HL-60 (cell line): ENCODE measurements around the gene BDP1.

Experiments used
- CTCF ChIP-seq: IDR thresholded peaks from one replicate; pipeline ENCODE4 v1.5.1; 2011; ENCODE audit warnings: low read length, control low read depth, inconsistent platforms; ENCODE audit not compliant: insufficient read depth
- GABPA ChIP-seq: IDR thresholded peaks from 2 replicates; pipeline ENCODE4 v1.6.1; 2012; ENCODE audit warnings: low read depth
- POLR2AphosphoS5 ChIP-seq: IDR thresholded peaks from 2 replicates; pipeline ENCODE4 v1.6.1; 2012; ENCODE audit warnings: low read depth
- REST ChIP-seq: IDR thresholded peaks from 2 replicates; pipeline ENCODE4 v1.6.1; 2012; ENCODE audit warnings: low read depth; ENCODE audit not compliant: insufficient replicate concordance
- SPI1 ChIP-seq: IDR thresholded peaks from 2 replicates; pipeline ENCODE4 v1.6.1; 2012; ENCODE audit warnings: low read depth, mild to moderate bottlenecking, borderline replicate concordance

DNA sequence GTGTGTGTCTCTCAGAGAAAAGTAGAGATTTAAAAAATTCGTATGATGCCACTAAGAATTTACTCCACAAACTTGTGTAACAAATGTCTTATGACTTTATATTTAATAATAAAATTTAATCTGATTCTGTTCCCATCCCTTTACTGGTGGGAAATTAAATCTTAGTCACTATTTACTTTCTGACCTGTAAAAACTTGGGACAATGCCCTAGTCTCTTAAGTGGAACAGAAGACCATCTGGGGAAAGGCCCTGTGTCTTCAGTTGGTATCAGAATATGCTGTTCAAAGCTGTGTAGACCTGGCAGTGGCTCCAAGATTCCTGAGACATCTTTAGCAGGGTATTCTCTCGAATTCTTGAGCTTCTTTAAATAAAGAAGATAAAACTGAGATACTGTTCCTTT is 2.6 kb upstream of the BDP1 start:
- TF ChIP-seq POLR2AphosphoS5 (no peak), CTCF (no peak), REST (no peak), GABPA (no peak), SPI1 (no peak)
